Colonic mucosa (tissue), 4 donors: ENCODE data around the gene FIGN. TPM values are rescaled to one million over a fixed set of nuclear protein-coding genes. Genes with fewer than 3 reads are reported as not detected.

ENCODE experiments used
- DNase-seq: peaks from one replicate; pipeline ENCODE4 v3.0.0-alpha.2; 2020
- H3K27ac ChIP-seq: fragments of 200-600 bp; one replicate; pipeline ENCODE4 v1.8.0; 2021
- H3K27me3 ChIP-seq: fragments of 200-600 bp; one replicate; pipeline ENCODE4 v1.8.0; 2021
- H3K36me3 ChIP-seq: fragments of 200-600 bp; one replicate; pipeline ENCODE4 v1.8.0; 2021
- H3K4me1 ChIP-seq: fragments of 200-600 bp; one replicate; pipeline ENCODE4 v1.8.0; 2021; ENCODE audit warnings: mild to moderate bottlenecking
- H3K4me3 ChIP-seq: fragments of 200-600 bp; one replicate; pipeline ENCODE4 v1.8.0; 2021
- H3K9ac ChIP-seq, 2 donors: one replicate each; pipeline ENCODE4 v1.7.0; 2013; ENCODE audit warnings: control low read depth in 2 of 2, low read depth in 2 of 2, low read length in 2 of 2
- H3K9me3 ChIP-seq: fragments of 200-600 bp; one replicate; pipeline ENCODE4 v1.8.0; 2021
- CTCF ChIP-seq: fragments of 200-600 bp; IDR thresholded peaks from one replicate; pipeline ENCODE4 v1.8.0; 2022; ENCODE audit warnings: antibody characterized with exemption, mild to moderate bottlenecking
- intact Hi-C: fragments of 100-400 bp; cut with DNase I; formaldehyde crosslinking; loops from one replicate; pipeline ENCODE4 v1.14.1; 2022
- total RNA-seq, 2 donors: library from RNA; stranded (reverse); fragmentation: NEBNext Ultra II Directional in 1 of 2; extraction: Animal tissue kit (Norgen Biotek cat#: 25700) in 1 of 2; gene quantifications; one replicate each; pipeline ENCODE4 v1.2.1, GENCODE V29; 2021
- donor health status: healthy.
- donor health status: DM: no; HTN: no; CAD: no.
- donor health status: DM: no; HTN: no; CAD: no.

The FIGN gene
- total RNA-seq, 2 donors from 2014 or later: 0.58 to 0.89 TPM

- H3K9me3 ChIP-seq: no peaks in the 10 kb centered on the region
- H3K4me3 ChIP-seq: no peak overlapping the region
- H3K27me3 ChIP-seq: peaks cover 8% of the 10 kb centered on the region
- H3K9ac ChIP-seq: no peak overlapping the region
- DNase-seq: no peak
- H3K4me1 ChIP-seq: no peaks in the 10 kb centered on the region
- TF ChIP-seq CTCF: no peak
- intact Hi-C loops: no loop called here
- peak overlapping the region; percentile 68 for H3K27ac ChIP-seq
- no peaks in the 10 kb centered on the region for H3K36me3 ChIP-seq
These were observed 1.3 kb upstream of the FIGN start for GRCh38 chr2:163737190-163737439.

- H3K4me1 ChIP-seq: no peaks in the 10 kb centered on the region
- peak; percentile 19 for DNase-seq
- H3K27ac ChIP-seq: peak overlapping the region; percentile 68
- H3K9me3 ChIP-seq: no peaks in the 10 kb centered on the region
- peak overlapping the region; percentile 43 for H3K4me3 ChIP-seq
- TF ChIP-seq CTCF: no peak
- H3K9ac ChIP-seq: peak overlapping the region in 1 of 2 donors; percentile 66
- H3K27me3 ChIP-seq: peaks cover 8% of the 10 kb centered on the region
- no peaks in the 10 kb centered on the region for H3K36me3 ChIP-seq
- intact Hi-C loops: no loop called here
These were observed 803 bp upstream of the FIGN start for GRCh38 chr2:163736433-163737189.

GRCh38 chr2:163734881-163735684 lies 725 bp downstream of the FIGN start:
- H3K4me3 ChIP-seq: peak overlapping the region; percentile 43
- H3K27me3 ChIP-seq: peaks cover 8% of the 10 kb centered on the region
- intact Hi-C loops: no loop called here
- H3K4me1 ChIP-seq: no peaks in the 10 kb centered on the region
- peak overlapping the region; percentile 68 for H3K27ac ChIP-seq
- no peaks in the 10 kb centered on the region for H3K9me3 ChIP-seq
- peak overlapping the region in 1 of 2 donors; percentile 36 for H3K9ac ChIP-seq
- DNase-seq: no peak
- no peaks in the 10 kb centered on the region for H3K36me3 ChIP-seq
- no peak for TF ChIP-seq CTCF

GRCh38 chr2:163734401-163734800 lies 1.4 kb downstream of the FIGN start:
- no peaks in the 10 kb centered on the region for H3K4me1 ChIP-seq
- H3K36me3 ChIP-seq: no peaks in the 10 kb centered on the region
- H3K27me3 ChIP-seq: peaks cover 8% of the 10 kb centered on the region
- H3K9me3 ChIP-seq: no peaks in the 10 kb centered on the region
- no peak for DNase-seq
- H3K27ac ChIP-seq: no peak overlapping the region
- H3K9ac ChIP-seq: no peak overlapping the region
- H3K4me3 ChIP-seq: no peak overlapping the region
- intact Hi-C loops: no loop called here
- no peak for TF ChIP-seq CTCF

GRCh38 chr2:163733956-163734355 lies 1.9 kb downstream of the FIGN start:
- Histone ChIP-seq H3K36me3 (no peaks in the 10 kb centered on the region), H3K9ac (no peak overlapping the region), H3K27ac (peak overlapping the region; percentile 13), H3K9me3 (no peaks in the 10 kb centered on the region), H3K27me3 (peaks cover 8% of the 10 kb centered on the region), H3K4me3 (no peak overlapping the region), H3K4me1 (no peaks in the 10 kb centered on the region)
- DNase-seq: no peak
- intact Hi-C loops: no loop called here
- no peak for TF ChIP-seq CTCF
